ENCODE measurements around the gene PDE11A.

The PDE11A gene

DNA sequence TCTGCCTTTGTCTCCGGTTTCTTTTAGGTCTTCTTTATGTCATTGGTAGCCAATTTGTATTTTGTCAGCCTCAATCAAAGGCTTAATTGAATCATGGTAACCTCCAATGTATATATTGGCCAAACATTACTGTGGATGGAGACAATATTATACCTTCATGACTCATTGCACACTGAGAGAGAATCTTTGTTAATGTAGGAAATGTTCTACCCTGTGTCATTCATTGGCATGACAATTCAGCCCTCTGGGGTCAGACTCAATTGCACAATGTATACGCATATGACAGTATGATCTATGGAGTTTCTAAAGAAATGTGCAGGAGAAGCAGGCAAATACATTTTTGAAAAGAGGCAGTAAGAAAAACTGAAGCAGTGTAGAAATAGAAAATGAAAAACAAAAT is 162.6 kb downstream of the PDE11A start:
- Histone ChIP-seq H3K9ac (ENCODE audit: low read depth, low read length) (no peak overlapping the region), H3K27me3 (ENCODE audit: control insufficient read depth, insufficient read depth, low read length) (no peaks in the 10 kb centered on the region), H3K4me1 (ENCODE audit: control insufficient read depth, insufficient read depth, low read length) (no peaks in the 10 kb centered on the region), H3K4me2 (ENCODE audit: low read length) (no peak overlapping the region), H3K36me3 (ENCODE audit: insufficient read depth, low read length) (no peaks in the 10 kb centered on the region), H3K9me3 (replicated peaks; ENCODE audit: low read length) (no peaks in the 10 kb centered on the region), H3K4me3 (ENCODE audit: low read length) (no peak overlapping the region)

DNA sequence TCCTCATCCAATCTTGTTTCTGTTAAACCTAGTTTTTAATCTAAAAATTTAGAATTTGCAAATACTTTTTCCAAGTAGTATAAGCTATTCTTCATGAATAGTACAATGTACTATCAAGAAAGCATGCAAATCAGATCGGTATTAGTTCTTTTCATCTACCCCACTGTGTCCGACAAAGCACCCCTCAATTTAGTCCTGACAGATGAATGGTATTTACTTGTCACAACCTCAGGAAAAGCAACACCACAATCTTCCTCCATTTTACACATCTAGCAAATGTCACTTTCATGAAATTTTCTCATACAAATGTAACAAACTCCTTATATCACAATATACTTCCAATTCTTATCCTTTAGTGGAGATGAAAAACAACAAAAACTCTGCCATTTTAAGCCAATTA is 163.8 kb downstream of the PDE11A start:
- no peak overlapping the region for H3K4me3 ChIP-seq (ENCODE audit: low read length)
- no peaks in the 10 kb centered on the region for H3K27me3 ChIP-seq (ENCODE audit: control insufficient read depth, insufficient read depth, low read length)
- no peaks in the 10 kb centered on the region for H3K36me3 ChIP-seq (ENCODE audit: insufficient read depth, low read length)
- no peak overlapping the region for H3K9ac ChIP-seq (ENCODE audit: low read depth, low read length)
- no peak overlapping the region for H3K4me2 ChIP-seq (ENCODE audit: low read length)
- no peaks in the 10 kb centered on the region for H3K4me1 ChIP-seq (ENCODE audit: control insufficient read depth, insufficient read depth, low read length)
- no peaks in the 10 kb centered on the region for H3K9me3 ChIP-seq (replicated peaks; ENCODE audit: low read length)

DNA sequence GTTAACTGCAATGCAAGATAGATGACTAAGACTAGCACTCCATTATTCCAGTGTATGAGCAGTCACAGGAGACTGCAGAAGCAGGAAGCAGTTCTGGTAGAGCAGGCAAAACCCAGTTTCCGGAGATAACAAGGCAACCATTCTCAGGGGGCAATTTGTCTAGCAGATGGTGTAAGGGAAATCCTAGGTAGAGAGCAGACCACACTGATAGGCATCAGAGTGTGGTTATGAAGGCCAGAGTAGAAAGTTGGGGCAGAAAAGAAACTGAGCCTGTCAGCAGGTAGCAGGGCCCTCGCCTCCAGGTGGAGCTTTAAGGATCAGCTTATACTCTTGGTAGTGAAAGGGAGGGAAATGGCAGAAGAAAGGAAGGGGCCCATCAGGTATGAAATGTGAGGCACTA is 164.4 kb downstream of the PDE11A start:
- Histone ChIP-seq H3K4me1 (ENCODE audit: control insufficient read depth, insufficient read depth, low read length) (no peaks in the 10 kb centered on the region), H3K9me3 (replicated peaks; ENCODE audit: low read length) (no peaks in the 10 kb centered on the region), H3K27me3 (ENCODE audit: control insufficient read depth, insufficient read depth, low read length) (no peaks in the 10 kb centered on the region), H3K4me3 (ENCODE audit: low read length) (no peak overlapping the region), H3K4me2 (ENCODE audit: low read length) (no peak overlapping the region), H3K36me3 (ENCODE audit: insufficient read depth, low read length) (no peaks in the 10 kb centered on the region), H3K9ac (ENCODE audit: low read depth, low read length) (no peak overlapping the region)

GRCh38 chr2:177906041-177906718 is 166.4 kb downstream of the PDE11A start:
- no peaks in the 10 kb centered on the region for H3K4me1 ChIP-seq (ENCODE audit: control insufficient read depth, insufficient read depth, low read length)
- H3K36me3 ChIP-seq (ENCODE audit: insufficient read depth, low read length), result no peaks in the 10 kb centered on the region
- no peak overlapping the region for H3K9ac ChIP-seq (ENCODE audit: low read depth, low read length)
- no peak overlapping the region for H3K4me3 ChIP-seq (ENCODE audit: low read length)
- no peaks in the 10 kb centered on the region for H3K9me3 ChIP-seq (replicated peaks; ENCODE audit: low read length)
- peak overlapping the region; percentile 53 for H3K4me2 ChIP-seq (ENCODE audit: low read length)
- H3K27me3 ChIP-seq (ENCODE audit: control insufficient read depth, insufficient read depth, low read length), result no peaks in the 10 kb centered on the region

DNA sequence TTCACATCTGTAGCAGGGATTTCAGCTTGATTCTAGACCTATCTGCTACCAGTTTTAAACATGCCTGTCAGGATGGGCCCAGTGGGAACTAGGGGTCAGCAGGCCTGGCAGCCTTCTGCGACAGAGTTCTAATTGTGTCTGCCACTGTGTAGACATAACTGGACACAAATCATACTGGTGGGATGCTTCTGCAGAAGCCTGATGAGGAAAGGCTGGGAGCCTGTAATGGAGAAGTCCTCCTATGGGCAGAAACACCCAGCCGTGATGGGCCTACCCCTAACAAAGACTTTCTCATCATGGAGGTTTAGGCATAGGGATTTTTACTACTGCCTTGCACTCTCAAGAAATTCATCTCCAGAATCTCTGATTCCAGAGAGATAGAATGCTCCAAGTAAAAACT is 166.9 kb downstream of the PDE11A start:
- H3K4me2 ChIP-seq (ENCODE audit: low read length), result peak overlapping the region; percentile 53
- H3K9ac ChIP-seq (ENCODE audit: low read depth, low read length), result no peak overlapping the region
- H3K4me1 ChIP-seq (ENCODE audit: control insufficient read depth, insufficient read depth, low read length), result no peaks in the 10 kb centered on the region
- no peaks in the 10 kb centered on the region for H3K36me3 ChIP-seq (ENCODE audit: insufficient read depth, low read length)
- no peaks in the 10 kb centered on the region for H3K27me3 ChIP-seq (ENCODE audit: control insufficient read depth, insufficient read depth, low read length)
- H3K4me3 ChIP-seq (ENCODE audit: low read length), result no peak overlapping the region
- H3K9me3 ChIP-seq (replicated peaks; ENCODE audit: low read length), result no peaks in the 10 kb centered on the region

DNA sequence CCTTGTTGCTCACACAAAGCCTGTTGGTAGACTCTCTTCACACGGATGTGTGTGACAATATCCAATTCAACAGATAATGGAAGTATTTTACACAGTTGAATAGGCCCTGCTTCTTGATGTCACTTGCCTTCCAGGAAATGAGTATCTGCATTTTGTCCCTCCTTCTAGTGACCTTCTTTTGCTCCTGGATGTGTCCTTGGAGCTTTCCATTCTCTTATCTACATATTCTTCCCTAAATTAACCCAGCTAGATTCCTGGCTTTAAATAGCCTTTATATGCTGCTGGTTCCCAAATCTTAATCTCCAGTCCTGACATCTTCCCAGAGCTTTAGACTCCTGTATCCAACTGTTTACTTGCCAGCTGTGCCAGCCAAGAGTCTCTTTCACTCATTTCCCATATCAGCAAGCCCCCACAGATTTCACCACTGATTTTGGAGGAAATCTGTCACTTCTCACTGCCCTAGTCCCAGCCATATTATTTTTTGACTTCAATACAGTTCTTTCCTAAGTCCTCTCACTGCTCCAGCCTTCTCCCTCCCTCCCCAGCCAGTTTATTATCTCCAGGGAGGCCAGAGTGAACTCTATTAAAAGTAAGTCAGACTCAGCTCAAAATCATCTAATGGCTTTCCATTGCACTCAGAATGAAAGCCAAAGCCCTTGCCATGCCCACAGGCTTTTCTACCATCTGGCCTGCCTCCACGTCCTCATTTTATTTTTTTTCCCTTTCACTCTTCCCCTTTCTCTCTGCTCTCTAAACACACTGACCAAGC is 170.0 kb downstream of the PDE11A start:
- no peaks in the 10 kb centered on the region for H3K9me3 ChIP-seq (replicated peaks; ENCODE audit: low read length)
- no peak overlapping the region for H3K4me3 ChIP-seq (ENCODE audit: low read length)
- H3K4me1 ChIP-seq (ENCODE audit: control insufficient read depth, insufficient read depth, low read length), result no peaks in the 10 kb centered on the region
- H3K4me2 ChIP-seq (ENCODE audit: low read length), result no peak overlapping the region
- no peaks in the 10 kb centered on the region for H3K36me3 ChIP-seq (ENCODE audit: insufficient read depth, low read length)
- H3K27me3 ChIP-seq (ENCODE audit: control insufficient read depth, insufficient read depth, low read length), result no peaks in the 10 kb centered on the region
- no peak overlapping the region for H3K9ac ChIP-seq (ENCODE audit: low read depth, low read length)

- no peaks in the 10 kb centered on the region for H3K36me3 ChIP-seq (ENCODE audit: insufficient read depth, low read length)
- no peaks in the 10 kb centered on the region for H3K4me1 ChIP-seq (ENCODE audit: control insufficient read depth, insufficient read depth, low read length)
- no peaks in the 10 kb centered on the region for H3K9me3 ChIP-seq (replicated peaks; ENCODE audit: low read length)
- no peak overlapping the region for H3K9ac ChIP-seq (ENCODE audit: low read depth, low read length)
- H3K4me3 ChIP-seq (ENCODE audit: low read length), result no peak overlapping the region
- no peak overlapping the region for H3K4me2 ChIP-seq (ENCODE audit: low read length)
- no peaks in the 10 kb centered on the region for H3K27me3 ChIP-seq (ENCODE audit: control insufficient read depth, insufficient read depth, low read length)
Observed at GRCh38 chr2:177900082-177900481, 172.5 kb downstream of the PDE11A start.

DNA sequence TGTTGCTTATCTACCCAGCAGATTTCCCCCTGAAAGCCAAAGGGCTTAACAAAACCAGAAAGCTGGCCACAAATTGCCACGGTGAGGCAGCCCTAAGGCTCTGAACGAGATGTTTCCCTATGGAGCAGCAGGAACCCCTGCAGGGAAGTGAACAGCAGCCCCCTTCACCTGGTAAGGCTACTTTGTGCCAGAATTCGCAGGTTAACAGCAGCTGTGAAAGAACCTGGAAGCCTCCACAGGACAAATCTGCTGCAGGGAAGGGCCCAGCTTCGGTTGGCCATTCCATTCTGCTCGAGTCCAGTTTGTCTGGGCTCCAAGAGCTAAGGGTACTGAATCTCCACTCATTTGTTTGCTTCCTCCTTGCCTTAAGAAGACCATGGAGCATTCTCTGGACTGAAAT is 175.3 kb downstream of the PDE11A start:
- H3K4me1 ChIP-seq (ENCODE audit: control insufficient read depth, insufficient read depth, low read length), result no peaks in the 10 kb centered on the region
- no peaks in the 10 kb centered on the region for H3K27me3 ChIP-seq (ENCODE audit: control insufficient read depth, insufficient read depth, low read length)
- no peaks in the 10 kb centered on the region for H3K36me3 ChIP-seq (ENCODE audit: insufficient read depth, low read length)
- no peaks in the 10 kb centered on the region for H3K9me3 ChIP-seq (replicated peaks; ENCODE audit: low read length)
- no peak overlapping the region for H3K4me2 ChIP-seq (ENCODE audit: low read length)
- H3K9ac ChIP-seq (ENCODE audit: low read depth, low read length), result no peak overlapping the region
- no peak overlapping the region for H3K4me3 ChIP-seq (ENCODE audit: low read length)

GRCh38 chr2:177896587-177896986 is 176.0 kb downstream of the PDE11A start:
- H3K9ac ChIP-seq (ENCODE audit: low read depth, low read length), result no peak overlapping the region
- H3K4me2 ChIP-seq (ENCODE audit: low read length), result no peak overlapping the region
- H3K27me3 ChIP-seq (ENCODE audit: control insufficient read depth, insufficient read depth, low read length), result no peaks in the 10 kb centered on the region
- H3K36me3 ChIP-seq (ENCODE audit: insufficient read depth, low read length), result no peaks in the 10 kb centered on the region
- H3K9me3 ChIP-seq (replicated peaks; ENCODE audit: low read length), result no peaks in the 10 kb centered on the region
- H3K4me3 ChIP-seq (ENCODE audit: low read length), result no peak overlapping the region
- H3K4me1 ChIP-seq (ENCODE audit: control insufficient read depth, insufficient read depth, low read length), result no peaks in the 10 kb centered on the region

- no peak overlapping the region for H3K4me2 ChIP-seq (ENCODE audit: low read length)
- H3K27me3 ChIP-seq (ENCODE audit: control insufficient read depth, insufficient read depth, low read length), result no peaks in the 10 kb centered on the region
- H3K36me3 ChIP-seq (ENCODE audit: insufficient read depth, low read length), result no peaks in the 10 kb centered on the region
- no peaks in the 10 kb centered on the region for H3K9me3 ChIP-seq (replicated peaks; ENCODE audit: low read length)
- no peak overlapping the region for H3K4me3 ChIP-seq (ENCODE audit: low read length)
- H3K4me1 ChIP-seq (ENCODE audit: control insufficient read depth, insufficient read depth, low read length), result no peaks in the 10 kb centered on the region
- H3K9ac ChIP-seq (ENCODE audit: low read depth, low read length), result no peak overlapping the region
Observed at GRCh38 chr2:177894546-177894945, 178.0 kb downstream of the PDE11A start.

DNA sequence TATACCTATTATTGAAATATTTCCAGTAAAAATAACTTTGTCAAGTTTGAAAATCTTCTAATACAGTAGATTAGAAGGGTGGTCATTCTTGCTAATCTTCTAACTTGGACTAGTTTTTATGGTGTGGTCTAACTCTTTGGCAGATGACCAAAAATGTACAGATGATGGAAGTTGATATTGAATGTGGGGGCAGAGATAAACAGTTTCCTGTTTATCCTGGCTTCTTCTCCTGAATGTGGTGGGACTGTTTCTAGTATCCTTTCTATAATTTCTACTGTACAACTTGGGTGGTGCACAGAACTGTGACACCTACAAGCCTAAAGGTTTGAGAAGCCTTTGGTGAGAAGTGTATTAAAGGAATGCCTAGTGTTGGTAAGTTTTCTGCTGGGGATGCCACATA is 178.7 kb downstream of the PDE11A start:
- Histone ChIP-seq H3K27me3 (ENCODE audit: control insufficient read depth, insufficient read depth, low read length) (no peaks in the 10 kb centered on the region), H3K9me3 (replicated peaks; ENCODE audit: low read length) (no peaks in the 10 kb centered on the region), H3K9ac (ENCODE audit: low read depth, low read length) (no peak overlapping the region), H3K4me3 (ENCODE audit: low read length) (no peak overlapping the region), H3K4me2 (ENCODE audit: low read length) (no peak overlapping the region), H3K4me1 (ENCODE audit: control insufficient read depth, insufficient read depth, low read length) (no peaks in the 10 kb centered on the region), H3K36me3 (ENCODE audit: insufficient read depth, low read length) (no peaks in the 10 kb centered on the region)

DNA sequence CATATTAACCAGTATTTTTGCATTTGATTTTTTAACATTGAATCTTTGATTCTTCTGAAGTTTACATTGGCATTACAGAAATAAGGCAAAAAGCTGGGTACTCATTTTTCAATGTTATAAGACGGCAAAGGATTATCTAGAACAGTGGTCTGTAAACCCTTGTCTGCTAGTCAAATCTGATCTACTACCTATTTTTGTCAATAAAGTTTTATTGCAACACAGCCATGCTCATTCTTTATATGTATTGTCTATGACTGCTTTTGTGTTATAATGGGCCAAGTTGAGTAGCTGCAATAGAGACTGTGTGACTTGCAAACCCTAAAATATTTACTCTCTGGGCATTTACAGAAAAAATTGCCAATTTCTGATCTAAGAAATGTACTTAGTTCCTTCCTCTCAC is 181.0 kb downstream of the PDE11A start:
- Histone ChIP-seq H3K9ac (ENCODE audit: low read depth, low read length) (no peak overlapping the region), H3K36me3 (ENCODE audit: insufficient read depth, low read length) (no peaks in the 10 kb centered on the region), H3K27me3 (ENCODE audit: control insufficient read depth, insufficient read depth, low read length) (no peaks in the 10 kb centered on the region), H3K9me3 (replicated peaks; ENCODE audit: low read length) (no peaks in the 10 kb centered on the region), H3K4me2 (ENCODE audit: low read length) (no peak overlapping the region), H3K4me3 (ENCODE audit: low read length) (no peak overlapping the region), H3K4me1 (ENCODE audit: control insufficient read depth, insufficient read depth, low read length) (no peaks in the 10 kb centered on the region)

Data from skeletal muscle satellite cell (primary cell).